ENCODE data around the gene ASAP2. TPM values are rescaled to one million over a fixed set of nuclear protein-coding genes. Genes with fewer than 3 reads are reported as not detected.
A peak's percentile ranks its signal among the peaks of the same experiment; 100 is the strongest.

The ASAP2 gene
- total RNA-seq, 3 donors from 2014 or later, result 50.4 to 84.1 (median 50.5) TPM

DNA sequence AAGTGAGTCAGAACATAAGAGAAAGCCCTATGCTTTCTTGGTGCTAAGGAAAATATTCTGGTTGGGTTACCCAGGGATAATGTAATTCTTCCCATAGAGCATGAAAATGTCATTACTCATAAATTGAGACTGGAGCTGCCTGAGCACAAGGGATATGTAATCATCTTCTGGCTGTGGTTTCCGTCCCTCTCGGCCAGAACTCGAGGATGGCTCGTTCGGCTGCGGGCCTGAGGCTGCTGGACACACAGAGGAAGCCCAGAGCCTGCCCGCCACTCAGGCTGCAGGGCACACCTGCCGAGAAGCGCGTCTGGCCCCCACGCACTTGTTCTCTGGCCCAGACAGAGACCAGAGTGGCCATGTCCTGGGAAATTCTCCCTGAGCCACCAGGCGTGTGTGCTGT lies 104.9 kb downstream of the ASAP2 start:
- Histone ChIP-seq H3K9me3 (no peaks in the 10 kb centered on the region), H3K4me1 (ENCODE audit: low read depth) (peaks cover 14% of the 10 kb centered on the region), H3K4me3 (no peak overlapping the region), H3K36me3 (ENCODE audit: low read depth) (no peaks in the 10 kb centered on the region)
- ATAC-seq (peak; percentile 8), DNase-seq (peak in 1 of 3 donors; percentile 24)
- TF ChIP-seq, protein P1, sequence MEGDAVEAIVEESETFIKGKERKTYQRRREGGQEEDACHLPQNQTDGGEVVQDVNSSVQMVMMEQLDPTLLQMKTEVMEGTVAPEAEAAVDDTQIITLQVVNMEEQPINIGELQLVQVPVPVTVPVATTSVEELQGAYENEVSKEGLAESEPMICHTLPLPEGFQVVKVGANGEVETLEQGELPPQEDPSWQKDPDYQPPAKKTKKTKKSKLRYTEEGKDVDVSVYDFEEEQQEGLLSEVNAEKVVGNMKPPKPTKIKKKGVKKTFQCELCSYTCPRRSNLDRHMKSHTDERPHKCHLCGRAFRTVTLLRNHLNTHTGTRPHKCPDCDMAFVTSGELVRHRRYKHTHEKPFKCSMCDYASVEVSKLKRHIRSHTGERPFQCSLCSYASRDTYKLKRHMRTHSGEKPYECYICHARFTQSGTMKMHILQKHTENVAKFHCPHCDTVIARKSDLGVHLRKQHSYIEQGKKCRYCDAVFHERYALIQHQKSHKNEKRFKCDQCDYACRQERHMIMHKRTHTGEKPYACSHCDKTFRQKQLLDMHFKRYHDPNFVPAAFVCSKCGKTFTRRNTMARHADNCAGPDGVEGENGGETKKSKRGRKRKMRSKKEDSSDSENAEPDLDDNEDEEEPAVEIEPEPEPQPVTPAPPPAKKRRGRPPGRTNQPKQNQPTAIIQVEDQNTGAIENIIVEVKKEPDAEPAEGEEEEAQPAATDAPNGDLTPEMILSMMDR (IDR thresholded peaks at IDR 0.05), result no peak
- intact Hi-C loops (cut with DNase I, micrococcal nuclease), result no loop called here

DNA sequence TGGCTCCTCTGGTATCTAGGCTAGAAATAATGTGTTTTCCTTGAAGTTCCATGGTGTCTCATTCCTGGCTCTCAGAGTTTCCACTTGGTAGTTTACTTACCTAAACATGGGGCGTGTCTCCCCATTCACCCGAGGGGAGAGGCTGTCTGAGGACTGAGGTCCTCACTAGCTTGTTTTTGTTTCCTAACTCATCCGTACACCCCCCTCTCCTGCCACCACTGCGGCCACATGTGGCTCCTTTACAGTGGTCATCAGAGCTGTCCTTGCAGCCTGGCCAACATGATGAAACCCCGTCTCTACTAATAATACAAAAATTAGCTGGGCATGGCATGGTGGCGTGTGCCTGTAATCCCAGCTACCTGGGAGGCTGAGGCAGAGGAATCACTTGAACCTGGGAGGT lies 106.0 kb downstream of the ASAP2 start:
- ATAC-seq (no peak), DNase-seq (no peak)
- intact Hi-C loops (cut with DNase I, micrococcal nuclease), result no loop called here
- TF ChIP-seq, protein P1 (IDR thresholded peaks at IDR 0.05), result no peak
- H3K4me1 ChIP-seq (ENCODE audit: low read depth), result peaks cover 14% of the 10 kb centered on the region
- no peak overlapping the region for H3K4me3 ChIP-seq
- H3K9me3 ChIP-seq, result no peaks in the 10 kb centered on the region
- no peaks in the 10 kb centered on the region for H3K36me3 ChIP-seq (ENCODE audit: low read depth)

DNA sequence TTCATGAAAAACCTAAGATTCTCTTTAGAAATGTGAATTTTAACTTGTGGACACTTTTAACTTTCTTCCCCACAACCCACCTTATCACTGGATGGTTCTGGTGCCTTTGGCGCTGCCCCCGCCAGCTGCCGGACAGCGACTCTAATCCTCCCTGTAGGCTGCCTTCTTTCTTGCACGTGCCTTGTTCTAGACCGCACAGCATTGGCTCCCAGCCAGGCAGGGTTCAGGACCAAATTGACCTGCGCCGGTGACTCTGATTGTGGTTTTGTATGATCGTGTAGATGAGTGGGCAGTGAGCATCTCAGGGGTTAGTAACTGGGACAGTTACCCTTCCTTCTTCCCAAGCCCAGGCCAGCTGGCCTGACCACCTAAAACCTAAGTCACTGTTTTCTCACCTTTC lies 106.8 kb downstream of the ASAP2 start:
- peaks cover 14% of the 10 kb centered on the region for H3K4me1 ChIP-seq (ENCODE audit: low read depth)
- intact Hi-C loops (cut with DNase I, micrococcal nuclease), result no loop called here

DNA sequence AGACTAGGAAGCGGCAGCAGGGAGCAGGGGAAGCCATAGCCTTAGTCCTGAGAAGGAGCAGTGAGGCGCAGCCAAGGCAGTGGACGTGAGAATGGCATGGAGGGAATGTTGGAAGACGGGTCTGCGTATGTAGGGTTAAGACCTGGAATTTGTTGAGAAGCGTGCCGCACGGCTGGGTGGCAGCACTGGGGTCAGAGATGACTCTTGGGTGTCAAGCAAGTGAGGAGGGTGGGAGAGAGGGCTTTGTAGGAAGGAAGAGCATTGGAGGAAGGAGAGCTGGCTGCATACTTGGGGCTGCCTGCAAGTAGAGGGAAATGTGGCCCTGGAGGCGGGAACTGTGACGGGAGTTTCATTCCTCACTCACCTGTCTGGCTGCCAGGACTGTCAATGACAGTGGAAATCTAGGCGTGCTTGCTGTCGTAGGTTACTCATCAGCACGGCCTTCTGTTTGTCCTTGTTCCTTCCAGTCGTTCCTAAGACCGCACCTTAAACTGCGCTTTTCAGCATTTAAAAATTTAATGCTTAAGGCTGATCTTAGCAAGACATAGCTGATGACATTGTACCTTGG lies 108.8 kb downstream of the ASAP2 start:
- Histone ChIP-seq H3K4me3 (no peak overlapping the region), H3K4me1 (ENCODE audit: low read depth) (peaks cover 8% of the 10 kb centered on the region), H3K36me3 (ENCODE audit: low read depth) (no peaks in the 10 kb centered on the region), H3K9me3 (no peaks in the 10 kb centered on the region)
- intact Hi-C loops (cut with DNase I, micrococcal nuclease), result no loop called here
- peak; percentile 52 for ATAC-seq
- DNase-seq, result no peak
- TF ChIP-seq, protein P1 (IDR thresholded peaks at IDR 0.05), result no peak

More for the DNA sequence above, 106.8 kb downstream of the ASAP2 start:
- H3K36me3 ChIP-seq (ENCODE audit: low read depth), result no peaks in the 10 kb centered on the region
- ATAC-seq (no peak), DNase-seq (no peak)
- H3K4me3 ChIP-seq, result no peak overlapping the region
- no peaks in the 10 kb centered on the region for H3K9me3 ChIP-seq
- TF ChIP-seq, protein P1 (IDR thresholded peaks at IDR 0.05), result no peak

DNA sequence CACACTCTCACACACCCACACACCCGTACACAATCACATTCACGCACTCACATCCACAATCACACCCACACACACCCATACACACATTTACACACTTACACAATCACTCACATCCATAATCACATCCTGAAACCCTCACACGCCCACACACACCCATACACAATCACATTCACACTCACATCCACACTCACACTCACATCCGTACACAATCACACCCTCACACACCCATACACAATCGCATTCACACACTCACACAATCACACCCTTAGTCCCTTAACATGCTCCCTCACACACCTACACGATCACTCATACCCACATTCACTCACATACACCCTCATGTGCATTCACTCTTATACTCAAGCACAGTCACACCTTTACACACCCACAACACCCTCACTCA lies 110.9 kb downstream of the ASAP2 start:
- TF ChIP-seq, protein P1 (IDR thresholded peaks at IDR 0.05), result no peak
- no peak overlapping the region for H3K4me3 ChIP-seq
- DNase-seq, result no peak
- intact Hi-C loops (cut with DNase I, micrococcal nuclease), result no loop called here
- H3K36me3 ChIP-seq (ENCODE audit: low read depth), result no peaks in the 10 kb centered on the region
- ATAC-seq, result no peak
- no peaks in the 10 kb centered on the region for H3K9me3 ChIP-seq
- H3K4me1 ChIP-seq (ENCODE audit: low read depth), result no peaks in the 10 kb centered on the region

Measured in mucosa of descending colon (tissue), 3 donors.